CD4-positive, alpha-beta T cell treated with Interleukin-10 for 1 hour (primary cell): ENCODE data around the gene KLHDC8A.
"Not testable (repeated sequence)": the region's sequence is repeated elsewhere in the genome, so short reads cannot be mapped to it uniquely, and the experiment has no call there.

ENCODE experiments used
- DNase-seq: peaks from one replicate; pipeline ENCODE4 v3.0.0-alpha.2; 2020

KLHDC8A gene

GRCh38 chr1:205370780-205371179, 14.1 kb upstream of the KLHDC8A start:
- no peak for DNase-seq

DNA sequence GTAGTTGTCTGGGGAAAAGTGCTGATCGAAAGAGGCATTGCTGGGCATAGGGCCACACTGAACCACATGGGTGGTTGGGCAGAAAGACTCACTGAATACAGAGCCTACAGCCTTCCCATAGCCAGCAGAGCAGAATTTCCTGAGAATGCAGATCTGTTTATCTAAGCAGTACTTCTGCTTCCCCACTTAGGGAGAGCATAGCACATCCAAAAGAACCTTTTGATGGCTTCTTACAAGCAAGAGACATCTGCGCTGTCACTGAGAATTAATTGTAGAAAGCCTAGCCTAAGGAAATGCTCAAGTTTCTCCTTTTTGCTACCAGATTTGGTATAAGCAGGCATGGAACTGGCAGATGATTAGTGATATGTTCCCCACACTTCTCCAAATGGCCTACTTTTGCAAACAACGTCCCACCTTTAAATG, 13.0 kb upstream of the KLHDC8A start:
- no peak for DNase-seq

GRCh38 chr1:205368478-205368877, 11.8 kb upstream of the KLHDC8A start:
- no peak for DNase-seq

DNA sequence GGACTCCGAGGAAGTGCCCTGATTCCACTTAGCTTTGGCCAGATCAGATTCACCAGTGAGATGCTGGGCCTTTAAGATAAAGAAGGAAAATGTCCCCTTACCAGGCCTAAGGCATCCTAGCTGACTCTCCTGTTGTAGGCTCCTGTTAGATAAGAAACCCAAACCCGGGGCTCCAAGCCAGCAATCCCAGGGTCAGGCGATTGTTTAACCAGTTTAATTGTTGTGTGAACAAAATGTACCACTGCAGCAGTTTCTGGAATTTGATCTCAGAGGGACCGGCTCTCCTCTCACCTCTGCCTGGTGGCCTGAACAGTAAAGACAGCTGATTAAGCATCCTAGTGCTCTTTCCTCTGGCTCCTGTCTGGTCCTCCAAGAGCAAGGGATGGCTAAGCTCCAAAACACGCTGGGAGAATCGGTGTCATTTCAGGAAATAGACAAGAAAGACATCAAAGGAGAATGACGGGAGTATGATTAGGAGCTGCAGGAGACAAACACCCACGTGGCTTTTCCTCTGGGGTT, 9.3 kb upstream of the KLHDC8A start:
- no peak for DNase-seq

DNA sequence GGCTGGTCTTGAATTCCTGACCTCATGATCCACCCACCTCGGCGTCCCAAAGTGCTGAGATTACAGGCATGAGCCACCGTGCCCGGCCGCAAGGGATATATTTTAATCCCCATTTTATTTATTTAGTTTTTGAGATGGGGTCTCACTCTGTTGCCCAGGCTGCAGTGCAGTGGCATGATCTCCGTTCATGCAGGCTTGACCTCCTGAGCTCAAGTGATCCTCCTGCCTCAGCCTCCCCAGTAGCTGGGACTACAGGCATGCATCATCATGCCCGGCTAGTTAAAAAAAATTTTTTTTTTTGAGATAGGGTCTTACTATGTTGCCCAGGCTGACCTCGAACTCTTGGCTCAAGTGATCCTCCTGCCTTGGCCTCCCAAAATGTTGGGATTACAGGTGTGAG, 8.4 kb upstream of the KLHDC8A start:
- DNase-seq = not testable (repeated sequence)

DNA sequence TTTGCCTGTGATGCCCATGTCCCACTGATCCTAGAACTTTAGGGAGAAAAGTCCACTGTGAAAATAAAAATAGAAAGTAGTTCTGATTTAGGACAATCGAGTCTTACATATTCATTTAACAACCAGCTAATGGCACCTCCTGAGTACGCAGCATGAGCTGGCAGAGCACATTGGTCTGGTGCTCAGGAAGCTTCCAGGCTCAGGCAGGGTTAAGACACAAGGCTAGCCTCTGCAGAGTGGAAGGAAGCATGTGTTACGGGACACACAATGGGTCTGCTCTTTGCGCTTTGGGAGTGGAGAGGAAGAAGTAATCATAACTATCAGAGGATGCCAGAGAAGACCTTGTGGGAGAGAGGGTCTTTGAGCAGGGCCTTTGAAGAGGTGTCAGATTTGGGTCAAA, 4.2 kb upstream of the KLHDC8A start:
- DNase-seq = no peak

- DNase-seq = no peak
Measured at GRCh38 chr1:205359771-205360565, 3.2 kb upstream of the KLHDC8A start.

DNA sequence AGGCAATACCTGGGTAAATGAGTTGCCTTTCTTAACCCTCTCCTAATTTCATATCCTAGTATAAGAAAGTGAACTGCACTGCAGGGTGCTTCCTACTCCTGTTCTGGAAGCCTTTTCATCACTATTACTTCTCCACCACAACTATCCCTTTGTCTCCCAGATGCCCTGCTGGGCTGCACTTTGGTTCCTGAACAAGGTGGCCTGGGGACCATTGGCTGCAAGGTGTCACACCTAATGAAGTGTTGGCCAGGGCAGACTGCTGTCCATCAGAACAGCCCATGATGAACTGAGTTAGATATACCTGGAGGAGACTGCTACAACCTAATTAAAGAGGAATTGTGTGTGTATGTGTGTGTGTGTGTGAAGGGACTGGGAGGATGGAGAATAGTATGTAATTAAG, 1.9 kb upstream of the KLHDC8A start:
- DNase-seq = no peak

- no peak for DNase-seq
Measured at GRCh38 chr1:205357567-205357966, 845 bp upstream of the KLHDC8A start.

- DNase-seq = no peak
Measured at GRCh38 chr1:205355075-205355453, 1.7 kb downstream of the KLHDC8A start.

DNA sequence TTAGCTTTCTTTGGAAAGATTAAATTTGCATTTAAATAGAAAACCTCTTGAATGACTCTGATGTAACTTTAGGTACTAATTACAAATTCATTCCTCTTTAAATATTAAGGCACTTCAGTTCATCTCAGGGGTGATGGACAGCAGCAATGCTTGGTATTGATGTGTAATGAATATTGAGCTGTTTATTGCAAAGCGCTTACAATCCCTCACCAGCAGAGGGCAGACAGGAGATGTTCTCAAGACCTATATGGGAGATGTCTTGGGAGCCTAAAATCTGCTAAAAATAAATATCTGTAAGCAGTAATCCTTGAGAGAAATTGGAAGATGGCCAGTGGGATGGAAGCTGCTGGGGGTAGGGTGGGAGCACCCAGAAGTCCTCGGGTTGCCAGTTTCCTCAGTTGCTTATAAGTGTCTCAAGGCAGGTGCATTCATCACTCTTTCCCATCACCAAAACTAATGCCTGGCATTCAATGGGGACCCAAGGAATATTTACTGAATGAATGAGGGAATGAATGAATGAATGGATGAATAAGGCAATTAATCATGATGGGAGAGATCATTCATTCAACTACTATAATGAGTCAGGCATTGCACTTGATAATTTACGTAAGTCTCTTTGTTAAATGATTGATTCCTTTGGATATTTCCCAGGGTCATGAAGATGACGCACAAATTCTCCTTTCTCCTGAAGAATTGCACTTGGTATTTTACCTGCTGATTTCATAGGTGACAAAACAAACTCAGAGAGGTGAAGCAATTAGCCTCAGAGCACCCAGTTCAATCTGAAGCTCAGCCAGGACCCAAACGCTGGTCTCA, 2.3 kb downstream of the KLHDC8A start:
- peak; percentile 70 for DNase-seq

DNA sequence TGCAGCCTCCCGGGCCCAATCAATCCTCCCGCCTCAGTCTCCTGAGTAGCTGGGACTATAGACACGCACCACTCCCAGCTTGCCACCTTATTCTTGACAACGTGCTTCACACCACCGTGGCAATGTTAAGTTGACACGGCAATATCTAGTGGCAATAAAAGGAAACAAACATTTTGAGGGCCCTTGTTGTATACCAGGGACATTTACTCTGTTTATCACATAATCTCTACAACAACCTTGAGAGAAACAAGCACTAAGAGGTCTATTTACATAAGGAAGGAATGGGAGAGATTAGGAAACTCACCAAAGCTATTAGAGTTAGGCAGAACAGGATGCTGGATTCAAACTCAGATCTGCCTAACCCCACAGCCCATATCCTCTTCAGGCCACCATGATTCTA, 3.1 kb downstream of the KLHDC8A start:
- DNase-seq = no peak

- no peak for DNase-seq
Measured at GRCh38 chr1:205353191-205353590, 3.5 kb downstream of the KLHDC8A start.

- DNase-seq = no peak
Measured at GRCh38 chr1:205351984-205352713, 4.6 kb downstream of the KLHDC8A start.

GRCh38 chr1:205350691-205351141, 6.0 kb downstream of the KLHDC8A start:
- DNase-seq = no peak

GRCh38 chr1:205350124-205350523, 6.6 kb downstream of the KLHDC8A start:
- no peak for DNase-seq

DNA sequence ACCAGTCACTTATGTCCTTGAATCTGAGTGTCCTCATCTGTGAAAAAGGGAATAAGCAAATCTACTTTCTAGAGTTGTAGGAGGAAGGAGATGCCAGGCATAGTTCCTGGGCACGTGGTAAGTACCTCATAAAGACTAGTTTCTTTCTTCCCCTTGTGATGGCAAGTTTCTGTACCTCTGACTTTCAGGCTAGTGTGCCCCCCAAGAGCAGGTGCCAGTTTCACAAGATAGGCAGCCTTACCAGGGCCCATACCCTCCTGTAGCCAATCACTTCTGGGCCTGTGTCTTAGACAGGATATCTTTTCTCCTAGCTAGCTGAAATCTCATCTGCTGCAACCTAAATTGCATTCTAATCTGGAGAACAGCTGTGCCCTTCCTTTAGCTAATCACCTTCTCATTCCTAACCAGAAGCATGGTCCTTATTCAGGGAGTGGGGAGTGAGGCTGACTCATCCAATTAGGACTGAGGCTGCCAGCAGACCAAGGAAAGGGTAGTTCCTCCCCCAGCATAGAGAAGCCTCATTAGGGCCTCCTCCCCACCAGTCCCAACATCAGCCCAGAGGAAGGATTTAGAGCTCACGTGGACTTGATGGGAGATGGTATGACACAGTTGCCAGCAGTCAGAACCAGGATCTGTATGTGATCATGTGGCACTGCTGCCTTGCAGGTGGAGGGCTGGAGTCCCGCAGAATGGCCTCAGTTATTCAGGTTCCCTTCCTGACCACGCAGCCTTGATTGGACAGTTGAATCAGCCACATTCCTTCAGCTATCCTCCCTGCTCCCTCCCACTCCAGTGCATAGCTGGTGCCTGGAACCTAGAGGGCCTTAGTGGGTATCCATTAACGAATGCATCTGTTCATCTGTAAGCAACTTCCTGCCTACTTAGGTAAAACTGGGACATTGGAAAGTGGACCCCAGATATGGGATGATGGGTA, 7.9 kb downstream of the KLHDC8A start:
- no peak for DNase-seq

- DNase-seq = no peak
Measured at GRCh38 chr1:205346956-205347574, 9.7 kb downstream of the KLHDC8A start.

- DNase-seq = no peak
Measured at GRCh38 chr1:205345761-205346160, 11.0 kb downstream of the KLHDC8A start.

GRCh38 chr1:205344066-205344928, 12.4 kb downstream of the KLHDC8A start:
- peak; percentile 43 for DNase-seq
